GM12873 (cell line): Measurements from ENCODE around the gene ETHE1.

Experiments used
- TF ChIP-seq, protein P1 (sequence below): IDR thresholded peaks from 2 replicates; pipeline ENCODE4 v1.5.1; 2012; ENCODE audit warnings: low read depth, mild to moderate bottlenecking, moderate library complexity, low read length, control low read depth; ENCODE audit not compliant: insufficient read depth; ENCODE audit errors: missing control alignments

ETHE1 gene

DNA sequence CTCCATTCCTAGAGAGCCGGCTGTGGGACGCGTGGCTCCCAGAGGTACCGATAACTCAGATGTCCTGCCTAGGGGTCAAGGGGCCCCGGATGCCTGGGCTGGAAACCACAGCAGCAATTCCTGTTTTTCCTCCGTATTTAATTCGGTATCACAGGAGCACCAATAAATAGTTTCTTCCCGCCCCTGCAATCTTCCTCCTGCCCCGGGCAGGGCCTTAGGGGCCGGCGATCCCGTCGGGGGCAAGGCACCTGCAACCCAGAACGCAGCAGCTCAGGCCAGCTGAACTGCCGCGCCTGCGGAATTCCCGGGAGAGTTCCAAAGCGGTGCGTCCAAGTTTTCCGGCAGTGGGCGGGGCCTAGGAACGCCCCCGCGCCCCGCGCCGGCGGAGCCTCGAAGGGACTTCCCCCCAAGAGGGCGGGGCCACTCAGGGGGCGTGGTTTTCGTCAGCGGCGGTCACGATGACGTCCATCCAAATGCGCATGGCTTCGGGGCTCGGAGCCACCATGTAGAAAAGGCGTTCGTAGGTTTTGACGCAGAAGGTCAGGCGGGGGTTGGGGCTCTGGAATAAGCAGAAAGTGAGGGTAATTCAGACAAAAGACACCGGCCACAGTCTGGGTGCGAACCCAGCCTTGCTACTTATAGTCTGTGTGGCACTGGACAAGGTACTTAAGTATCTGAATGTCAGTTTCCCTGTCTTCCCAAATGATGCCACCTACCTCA is 51.9 kb downstream of the ETHE1 start:
- TF ChIP-seq, protein P1, sequence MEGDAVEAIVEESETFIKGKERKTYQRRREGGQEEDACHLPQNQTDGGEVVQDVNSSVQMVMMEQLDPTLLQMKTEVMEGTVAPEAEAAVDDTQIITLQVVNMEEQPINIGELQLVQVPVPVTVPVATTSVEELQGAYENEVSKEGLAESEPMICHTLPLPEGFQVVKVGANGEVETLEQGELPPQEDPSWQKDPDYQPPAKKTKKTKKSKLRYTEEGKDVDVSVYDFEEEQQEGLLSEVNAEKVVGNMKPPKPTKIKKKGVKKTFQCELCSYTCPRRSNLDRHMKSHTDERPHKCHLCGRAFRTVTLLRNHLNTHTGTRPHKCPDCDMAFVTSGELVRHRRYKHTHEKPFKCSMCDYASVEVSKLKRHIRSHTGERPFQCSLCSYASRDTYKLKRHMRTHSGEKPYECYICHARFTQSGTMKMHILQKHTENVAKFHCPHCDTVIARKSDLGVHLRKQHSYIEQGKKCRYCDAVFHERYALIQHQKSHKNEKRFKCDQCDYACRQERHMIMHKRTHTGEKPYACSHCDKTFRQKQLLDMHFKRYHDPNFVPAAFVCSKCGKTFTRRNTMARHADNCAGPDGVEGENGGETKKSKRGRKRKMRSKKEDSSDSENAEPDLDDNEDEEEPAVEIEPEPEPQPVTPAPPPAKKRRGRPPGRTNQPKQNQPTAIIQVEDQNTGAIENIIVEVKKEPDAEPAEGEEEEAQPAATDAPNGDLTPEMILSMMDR: no peak

DNA sequence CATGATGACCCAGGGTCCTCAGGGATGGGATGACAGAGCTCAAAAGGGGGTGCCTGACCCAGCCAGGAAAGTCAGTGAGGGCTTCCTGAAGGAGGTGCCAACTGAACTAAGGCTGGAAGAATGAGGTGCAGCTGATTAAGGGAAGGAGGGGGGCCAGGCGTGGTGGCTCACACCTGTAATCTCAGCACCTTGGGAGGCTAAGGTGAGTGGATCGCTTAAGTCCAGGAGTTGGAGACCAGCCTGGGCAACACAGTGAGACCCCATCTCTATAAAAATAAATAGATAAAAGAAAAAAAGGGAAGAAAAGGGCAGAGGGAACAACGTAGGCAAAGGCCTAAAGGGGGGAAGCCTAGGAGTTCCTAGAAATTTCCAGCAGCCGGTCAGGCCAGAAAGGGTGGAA is 52.5 kb downstream of the ETHE1 start:
- TF ChIP-seq, protein P1: no peak

DNA sequence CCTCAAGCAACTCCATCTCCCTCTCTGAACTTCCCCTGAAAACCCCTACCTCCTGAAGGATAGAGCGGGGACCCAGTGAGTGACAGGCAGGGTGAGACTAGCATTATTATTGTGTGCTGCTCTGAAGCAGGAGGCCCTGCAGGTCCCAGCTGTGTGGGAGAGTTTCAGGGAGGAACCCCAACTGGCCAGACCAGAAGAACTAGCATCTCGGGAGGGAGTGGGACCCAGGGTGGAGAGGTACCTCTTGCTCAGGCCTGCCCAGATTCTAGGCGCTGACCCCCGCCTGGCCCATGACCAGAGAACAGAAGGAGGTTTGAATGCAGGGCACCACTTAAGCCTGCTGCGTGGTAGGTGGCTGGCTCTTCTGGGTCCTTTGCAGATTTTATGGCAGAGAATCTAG is 55.9 kb downstream of the ETHE1 start:
- TF ChIP-seq, protein P1: no peak

DNA sequence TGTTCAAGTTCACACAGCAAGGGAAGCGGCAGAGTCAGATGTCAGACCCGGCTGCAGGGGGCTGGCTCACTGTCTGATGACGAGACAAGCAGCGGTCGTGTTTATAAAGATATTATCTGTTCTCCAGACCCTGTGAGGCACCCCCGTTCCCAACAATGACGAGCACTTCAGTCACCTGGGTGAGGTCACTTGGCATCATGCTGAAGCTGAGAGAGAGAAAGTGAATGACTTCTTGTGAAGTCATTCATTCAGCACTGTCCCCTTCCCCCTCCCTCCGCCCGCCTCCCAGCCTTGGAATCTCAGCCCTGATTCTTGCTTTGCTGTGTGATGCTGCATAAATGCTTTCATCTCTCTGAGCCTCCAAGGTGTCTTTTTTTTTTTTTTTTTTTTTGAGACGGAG is 56.7 kb downstream of the ETHE1 start:
- TF ChIP-seq, protein P1: no peak

DNA sequence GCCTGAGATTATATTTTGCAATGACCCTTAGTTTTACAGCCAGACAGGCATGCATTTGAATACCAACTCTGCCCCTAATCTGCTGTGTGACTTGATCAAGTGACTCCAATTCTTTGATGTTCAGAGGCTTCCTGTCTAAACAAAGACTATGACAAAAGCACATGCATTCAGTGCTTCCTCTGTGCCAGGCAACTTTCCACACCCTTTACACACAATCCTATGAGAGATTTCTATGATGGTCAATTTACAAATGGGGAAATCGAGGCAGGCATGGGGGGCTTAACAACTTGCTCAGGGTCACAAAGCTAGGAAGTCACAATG is 57.9 kb downstream of the ETHE1 start:
- TF ChIP-seq, protein P1: no peak

DNA sequence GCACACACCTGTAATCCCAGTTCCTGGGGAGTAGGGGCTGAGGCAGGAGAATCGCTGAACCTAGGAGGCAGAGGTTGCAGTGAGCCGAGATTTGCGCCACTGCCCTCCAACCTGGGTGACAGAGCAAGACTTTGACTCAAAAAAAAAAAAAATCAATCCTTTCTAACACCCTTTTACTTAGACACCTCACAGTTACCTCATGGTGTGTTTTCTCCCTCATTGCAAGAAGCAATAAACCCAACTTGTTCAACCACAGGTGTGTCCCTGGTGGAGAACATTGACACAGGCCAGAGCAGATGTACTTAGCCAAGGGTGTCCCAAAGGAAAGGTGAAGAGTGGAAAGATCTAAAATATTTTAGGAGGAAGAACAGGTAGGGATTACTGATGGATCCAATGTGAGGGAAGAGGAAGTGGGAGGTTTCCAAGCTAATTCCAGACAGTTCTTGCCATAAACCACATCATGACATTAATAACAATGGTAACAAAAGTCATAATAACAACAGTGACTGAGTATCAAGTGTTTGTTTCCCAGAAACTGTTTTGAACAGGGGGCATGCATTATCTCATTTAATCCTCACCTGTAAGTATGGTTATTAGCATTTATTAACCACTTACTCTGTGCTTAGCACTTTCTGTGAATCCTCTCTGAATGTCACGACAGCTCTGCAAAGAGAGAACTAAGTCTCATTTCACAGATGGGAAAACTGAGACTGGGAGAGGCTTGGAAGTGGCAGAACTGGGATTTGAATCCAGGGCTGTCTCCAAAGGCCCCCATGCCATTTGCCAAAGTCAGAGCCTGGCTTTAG is 58.4 kb downstream of the ETHE1 start:
- TF ChIP-seq, protein P1: no peak

DNA sequence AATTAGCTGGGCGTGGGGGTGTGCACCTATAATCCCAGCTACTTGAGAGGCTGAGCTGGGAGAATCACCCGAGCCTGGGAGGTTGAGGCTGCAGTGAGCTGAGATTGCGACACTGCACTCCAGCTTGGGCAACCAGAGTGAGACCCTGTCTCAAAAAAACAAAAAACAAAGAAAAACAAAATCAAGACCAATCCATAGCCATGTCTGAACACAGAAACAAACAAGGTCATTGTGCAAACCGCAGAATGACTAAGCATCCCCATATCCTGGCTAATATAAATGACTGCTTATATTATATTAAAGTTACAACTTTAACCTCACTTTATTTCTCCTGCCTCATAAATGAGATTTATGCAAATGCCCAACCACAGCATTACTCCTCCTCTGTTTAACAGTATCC is 59.3 kb downstream of the ETHE1 start:
- TF ChIP-seq, protein P1: no peak
